Adipocyte (in vitro differentiated cells): ENCODE measurements around the gene DLD.

Experiments used
- DNase-seq: peaks from one replicate; pipeline ENCODE4 v3.0.0-alpha.2; 2015; ENCODE audit warnings: low read depth
- H3K27me3 ChIP-seq: replicated peaks from 2 replicates; pipeline ENCODE4 v1.7.0; 2013; ENCODE audit warnings: mild to moderate bottlenecking, low read length, moderate library complexity; ENCODE audit not compliant: control insufficient read depth, insufficient read depth
- H3K36me3 ChIP-seq: 2 replicates; pipeline ENCODE4 v1.7.0; 2013; ENCODE audit warnings: low read length, mild to moderate bottlenecking, moderate library complexity; ENCODE audit not compliant: control insufficient read depth, insufficient read depth, severe bottlenecking
- H3K4me1 ChIP-seq: 2 replicates; pipeline ENCODE4 v1.7.0; 2013; ENCODE audit warnings: mild to moderate bottlenecking, low read length, moderate library complexity; ENCODE audit not compliant: control insufficient read depth, insufficient read depth
- H3K4me3 ChIP-seq: 2 replicates; pipeline ENCODE4 v1.7.0; 2013; ENCODE audit warnings: mild to moderate bottlenecking, low read length, moderate library complexity
- H3K9ac ChIP-seq: 2 replicates; pipeline ENCODE4 v1.7.0; 2013; ENCODE audit warnings: mild to moderate bottlenecking, low read length, moderate library complexity
- H3K9me3 ChIP-seq: 2 replicates; pipeline ENCODE4 v1.7.0; 2013; ENCODE audit warnings: mild to moderate bottlenecking, low read length, moderate library complexity; ENCODE audit not compliant: control insufficient read depth

Gene DLD

GRCh38 chr7:107898997-107899594 is 8.1 kb downstream of the DLD start:
- Histone ChIP-seq H3K4me3 (no peak overlapping the region), H3K4me1 (peaks cover 11% of the 10 kb centered on the region), H3K9ac (no peak overlapping the region), H3K27me3 (no peaks in the 10 kb centered on the region), H3K36me3 (peaks cover 64% of the 10 kb centered on the region), H3K9me3 (no peaks in the 10 kb centered on the region)
- no peak for DNase-seq

- no peak for DNase-seq
- Histone ChIP-seq H3K36me3 (peaks cover 64% of the 10 kb centered on the region), H3K27me3 (no peaks in the 10 kb centered on the region), H3K4me1 (peaks cover 6% of the 10 kb centered on the region), H3K4me3 (no peak overlapping the region), H3K9me3 (no peaks in the 10 kb centered on the region), H3K9ac (no peak overlapping the region)
Measured at GRCh38 chr7:107900496-107901015, 9.6 kb downstream of the DLD start.

GRCh38 chr7:107902381-107902780 is 11.4 kb downstream of the DLD start:
- H3K4me1 ChIP-seq: peaks cover 14% of the 10 kb centered on the region
- H3K4me3 ChIP-seq: no peak overlapping the region
- peak; percentile 45 for DNase-seq
- H3K9me3 ChIP-seq: no peaks in the 10 kb centered on the region
- H3K9ac ChIP-seq: no peak overlapping the region
- peaks cover 69% of the 10 kb centered on the region for H3K36me3 ChIP-seq
- no peaks in the 10 kb centered on the region for H3K27me3 ChIP-seq

GRCh38 chr7:107907790-107908189 is 16.8 kb downstream of the DLD start:
- DNase-seq: no peak
- peaks cover 22% of the 10 kb centered on the region for H3K4me1 ChIP-seq
- H3K27me3 ChIP-seq: no peaks in the 10 kb centered on the region
- H3K9me3 ChIP-seq: no peaks in the 10 kb centered on the region
- peaks cover 93% of the 10 kb centered on the region for H3K36me3 ChIP-seq
- no peak overlapping the region for H3K4me3 ChIP-seq
- H3K9ac ChIP-seq: peak overlapping the region; percentile 7

- H3K9me3 ChIP-seq: no peaks in the 10 kb centered on the region
- no peak overlapping the region for H3K4me3 ChIP-seq
- peaks cover 78% of the 10 kb centered on the region for H3K36me3 ChIP-seq
- H3K9ac ChIP-seq: no peak overlapping the region
- H3K27me3 ChIP-seq: no peaks in the 10 kb centered on the region
- peaks cover 29% of the 10 kb centered on the region for H3K4me1 ChIP-seq
- no peak for DNase-seq
Measured at GRCh38 chr7:107909445-107909844, 18.5 kb downstream of the DLD start.

GRCh38 chr7:107911981-107912380 is 21.0 kb downstream of the DLD start:
- H3K9me3 ChIP-seq: no peaks in the 10 kb centered on the region
- peaks cover 43% of the 10 kb centered on the region for H3K4me1 ChIP-seq
- H3K27me3 ChIP-seq: no peaks in the 10 kb centered on the region
- H3K9ac ChIP-seq: no peak overlapping the region
- no peak overlapping the region for H3K4me3 ChIP-seq
- DNase-seq: no peak
- H3K36me3 ChIP-seq: peaks cover 63% of the 10 kb centered on the region

GRCh38 chr7:107913851-107914250 is 22.9 kb downstream of the DLD start:
- DNase-seq: no peak
- H3K4me3 ChIP-seq: no peak overlapping the region
- no peaks in the 10 kb centered on the region for H3K27me3 ChIP-seq
- no peak overlapping the region for H3K9ac ChIP-seq
- no peaks in the 10 kb centered on the region for H3K9me3 ChIP-seq
- H3K4me1 ChIP-seq: peaks cover 53% of the 10 kb centered on the region
- peaks cover 70% of the 10 kb centered on the region for H3K36me3 ChIP-seq

GRCh38 chr7:107914831-107915230 is 23.8 kb downstream of the DLD start:
- Histone ChIP-seq H3K9me3 (no peaks in the 10 kb centered on the region), H3K9ac (peak overlapping the region; percentile 61), H3K27me3 (no peaks in the 10 kb centered on the region), H3K4me1 (peaks cover 48% of the 10 kb centered on the region), H3K36me3 (peaks cover 70% of the 10 kb centered on the region), H3K4me3 (no peak overlapping the region)
- DNase-seq: no peak

- Histone ChIP-seq H3K4me3 (no peak overlapping the region), H3K9me3 (no peaks in the 10 kb centered on the region), H3K27me3 (no peaks in the 10 kb centered on the region), H3K4me1 (peaks cover 53% of the 10 kb centered on the region), H3K9ac (peak overlapping the region; percentile 61), H3K36me3 (peaks cover 70% of the 10 kb centered on the region)
- DNase-seq: no peak
Measured at GRCh38 chr7:107915541-107915940, 24.6 kb downstream of the DLD start.

- Histone ChIP-seq H3K9me3 (no peaks in the 10 kb centered on the region), H3K9ac (peak overlapping the region; percentile 38), H3K36me3 (peaks cover 57% of the 10 kb centered on the region), H3K4me1 (peaks cover 63% of the 10 kb centered on the region), H3K4me3 (no peak overlapping the region), H3K27me3 (no peaks in the 10 kb centered on the region)
- DNase-seq: no peak
Measured at GRCh38 chr7:107917763-107918651, 27.0 kb downstream of the DLD start.

- DNase-seq: no peak
- Histone ChIP-seq H3K27me3 (no peaks in the 10 kb centered on the region), H3K4me1 (peaks cover 67% of the 10 kb centered on the region), H3K9ac (peak overlapping the region; percentile 38), H3K36me3 (peaks cover 67% of the 10 kb centered on the region), H3K9me3 (no peaks in the 10 kb centered on the region), H3K4me3 (no peak overlapping the region)
Measured at GRCh38 chr7:107918948-107919347, 28.0 kb downstream of the DLD start.
